HepG2 (cell line): ENCODE data around the gene HNF1B. TPM values are rescaled to one million over a fixed set of nuclear protein-coding genes. Genes with fewer than 3 reads are reported as not detected.

Experiments used
- AFF4 ChIP-seq: sonication (generic); formaldehyde crosslinking; IDR thresholded peaks from 2 replicates; pipeline ENCODE4 v1.4.0; 2020; ENCODE audit warnings: missing genetic modification reagents
- ATRX ChIP-seq: sonication (generic); formaldehyde crosslinking; IDR thresholded peaks from 2 replicates; pipeline ENCODE4 v1.4.0; 2020; ENCODE audit warnings: missing genetic modification reagents, borderline replicate concordance
- DRAP1 ChIP-seq: IDR thresholded peaks from 2 replicates; pipeline ENCODE4 v1.6.1; 2016; ENCODE audit warnings: missing genetic modification reagents, missing compliant biosample characterization
- GATAD2A ChIP-seq: IDR thresholded peaks from 2 replicates; pipeline ENCODE4 v1.6.1; 2016
- HDAC6 ChIP-seq: fragments of 200-600 bp; sonication (generic); IDR thresholded peaks from 2 replicates; pipeline ENCODE4 v1.7.0; 2017; ENCODE audit warnings: mild to moderate bottlenecking, antibody characterized with exemption, low read length, low read depth
- KAT2B ChIP-seq: fragments of 150-350 bp; IDR thresholded peaks from 2 replicates; pipeline ENCODE4 v1.6.1; 2014; ENCODE audit warnings: low read depth, low read length, borderline replicate concordance
- KLF9 ChIP-seq: IDR thresholded peaks from 2 replicates; pipeline ENCODE4 v1.6.1; 2016; ENCODE audit warnings: low read depth
- MAX ChIP-seq: IDR thresholded peaks from 2 replicates; pipeline ENCODE4 v1.6.1; 2012; ENCODE audit warnings: inconsistent platforms
- MED8 ChIP-seq: sonication (generic); formaldehyde crosslinking; IDR thresholded peaks from 2 replicates; pipeline ENCODE4 v1.8.1; 2023; ENCODE audit warnings: mild to moderate bottlenecking, missing genetic modification reagents; ENCODE audit not compliant: insufficient replicate concordance
- PITX1 ChIP-seq: sonication (generic); formaldehyde crosslinking; IDR thresholded peaks from 2 replicates; pipeline ENCODE4 v1.5.1; 2020; ENCODE audit warnings: mild to moderate bottlenecking, missing genetic modification reagents
- POLR2A ChIP-seq, 2 experiments: IDR thresholded peaks; 2 replicates each; pipeline ENCODE4 v1.6.1; 2011; ENCODE audit warnings: low read depth in 2 of 2, low read length in 2 of 2, mild to moderate bottlenecking in 1 of 2, moderate library complexity in 1 of 2; ENCODE audit not compliant: insufficient read depth in 1 of 2
- RBFOX2 ChIP-seq: fragments of 200-400 bp; formaldehyde crosslinking; IDR thresholded peaks from 2 replicates; pipeline ENCODE4 v1.6.1; 2017; ENCODE audit warnings: low read depth, mild to moderate bottlenecking, low read length
- REL ChIP-seq: sonication (generic); formaldehyde crosslinking; conservative IDR thresholded peaks from 2 replicates; pipeline ENCODE4 v1.8.0; 2022; ENCODE audit warnings: mild to moderate bottlenecking, missing genetic modification reagents, moderate library complexity
- SYNCRIP ChIP-seq: fragments of 200-400 bp; formaldehyde crosslinking; IDR thresholded peaks from 2 replicates; pipeline ENCODE4 v1.6.1; 2018; ENCODE audit warnings: mild to moderate bottlenecking, low read depth, low read length; ENCODE audit not compliant: insufficient read depth
- THYN1 ChIP-seq: sonication (generic); formaldehyde crosslinking; IDR thresholded peaks from 2 replicates; pipeline ENCODE4 v1.8.1; 2023; ENCODE audit warnings: low read depth, mild to moderate bottlenecking, moderate library complexity, missing genetic modification reagents, borderline replicate concordance
- ZBTB25 ChIP-seq: IDR thresholded peaks from 2 replicates; pipeline ENCODE4 v1.6.1; 2018; ENCODE audit warnings: missing genetic modification reagents
- ZBTB7B ChIP-seq: sonication (generic); formaldehyde crosslinking; IDR thresholded peaks from 2 replicates; pipeline ENCODE4 v1.4.0; 2020; ENCODE audit warnings: missing genetic modification reagents
- ZFP1 ChIP-seq: IDR thresholded peaks from 2 replicates; pipeline ENCODE4 v1.6.1; 2016
- ZIK1 ChIP-seq: sonication (generic); formaldehyde crosslinking; IDR thresholded peaks from 2 replicates; pipeline ENCODE4 v1.5.0; 2020; ENCODE audit warnings: mild to moderate bottlenecking, low read depth, missing genetic modification reagents, borderline replicate concordance
- ZNF264 ChIP-seq: sonication (generic); formaldehyde crosslinking; IDR thresholded peaks from 2 replicates; pipeline ENCODE4 v1.4.0; 2020; ENCODE audit warnings: missing genetic modification reagents
- ZNF292 ChIP-seq: sonication (generic); formaldehyde crosslinking; IDR thresholded peaks from 2 replicates; pipeline ENCODE4 v1.8.1; 2022; ENCODE audit warnings: mild to moderate bottlenecking, low read depth, missing genetic modification reagents, borderline replicate concordance
- ZNF34 ChIP-seq: sonication (generic); formaldehyde crosslinking; IDR thresholded peaks from 2 replicates; pipeline ENCODE4 v1.4.0; 2020; ENCODE audit warnings: mild to moderate bottlenecking, missing genetic modification reagents, borderline replicate concordance
- ZNF432 ChIP-seq: sonication (generic); formaldehyde crosslinking; IDR thresholded peaks from 2 replicates; pipeline ENCODE4 v1.5.0; 2020; ENCODE audit warnings: missing genetic modification reagents, mild to moderate bottlenecking, borderline replicate concordance
- ZNF460 ChIP-seq: sonication (generic); formaldehyde crosslinking; IDR thresholded peaks from 2 replicates; pipeline ENCODE4 v1.5.1; 2020; ENCODE audit warnings: missing genetic modification reagents, mild to moderate bottlenecking, borderline replicate concordance
- ZNF615 ChIP-seq: sonication (generic); formaldehyde crosslinking; IDR thresholded peaks from 2 replicates; pipeline ENCODE4 v1.5.0; 2020; ENCODE audit warnings: mild to moderate bottlenecking, missing genetic modification reagents, borderline replicate concordance
- ZNF749 ChIP-seq: sonication (generic); formaldehyde crosslinking; IDR thresholded peaks from 2 replicates; pipeline ENCODE4 v1.8.0; 2022; ENCODE audit warnings: mild to moderate bottlenecking, missing genetic modification reagents, moderate library complexity, borderline replicate concordance
- ZNF878 ChIP-seq: sonication (generic); formaldehyde crosslinking; IDR thresholded peaks from 2 replicates; pipeline ENCODE4 v1.8.1; 2023; ENCODE audit warnings: mild to moderate bottlenecking, missing genetic modification reagents, moderate library complexity
- polyA plus RNA-seq, 8 experiments: library from polyadenylated mRNA; depleted of rRNA in 3 of 8; stranded (reverse) in 7 of 8; unstranded in 1 of 8; fragments of >200 nt; fragmentation: Illumina TruSeq in 4 of 8; extraction: Trizol in 4 of 8; gene quantifications; 2 replicates each; pipeline versions ENCODE4 v1.2.1 to v1.2.3, GENCODE V29; 2011 to 2016; ENCODE audit warnings: low read depth in 4 of 8, missing spikeins in 1 of 8, mixed read lengths in 1 of 8; ENCODE audit not compliant: insufficient read depth in 1 of 8
- total RNA-seq, 5 experiments: library from RNA; depleted of rRNA; stranded (reverse); fragments of >200 nt; fragmentation: Illumina TruSeq; extraction: Trizol; gene quantifications; 2 replicates each; pipeline ENCODE4 v1.2.3, GENCODE V29; 2016; ENCODE audit warnings: low read depth in 1 of 5

The HNF1B gene
- total and polyA plus RNA-seq, 2 of the 13 experiments (the other 11 are each of a cell fraction or from before 2014, with no cell fraction given): 1.9 to 5.3 TPM

GRCh38 chr17:37698132-37698910 is 46.5 kb downstream of the HNF1B start (continued):
- TF ChIP-seq DRAP1 (CRISPR knock-in tag) (no peak), ZIK1 (CRISPR knock-in tag) (no peak), POLR2A (IDR thresholded peaks at IDR 0.05; ENCODE audit: insufficient read depth in 1 of 2, low read depth in 2 of 2, low read length in 2 of 2) (no peak), PITX1 (peak; percentile 85), ZNF432 (CRISPR knock-in tag) (no peak), REL (no peak), GATAD2A (peak; percentile 95), ZNF749 (no peak; the same call in 1 of the 2 replicates), ZBTB25 (peak; percentile 72), MAX (peak; percentile 49), ZBTB7B (peak; percentile 74), HDAC6 (no peak), ZNF878 (CRISPR knock-in tag) (no peak), ATRX (no peak), ZNF460 (CRISPR knock-in tag) (no peak), ZNF34 (CRISPR knock-in tag) (no peak), ZNF264 (CRISPR knock-in tag) (no peak), ZFP1 (0 out of 2 replicates have a peak, but pooled peaks have one; percentile 30), SYNCRIP (no peak), ZNF292 (CRISPR knock-in tag) (peak; percentile 75; the same call in 1 of the 2 replicates), KAT2B (peak; percentile 39; the same call in 1 of the 2 replicates), RBFOX2 (no peak), AFF4 (CRISPR knock-in tag) (no peak), MED8 (CRISPR knock-in tag) (no peak), THYN1 (CRISPR knock-in tag) (no peak), KLF9 (CRISPR knock-in tag) (no peak), ZNF615 (CRISPR knock-in tag) (no peak)
